ENCODE results near the gene CREBZF.

- TF ChIP-seq CTCF (conservative IDR thresholded peaks at IDR 0.05) (no peak), ZFX (IDR thresholded peaks at IDR 0.05) (no peak)
These were observed 17.7 kb upstream of the CREBZF start for GRCh38 chr11:85682330-85683305.

Measured in C4-2B (cell line).